DND-41 (cell line): ENCODE measurements around the gene COPS2.

ENCODE experiments used
- EZH2 ChIP-seq: IDR thresholded peaks from 3 replicates; pipeline ENCODE4 v1.6.1; 2012; ENCODE audit warnings: borderline replicate concordance, low read depth, mild to moderate bottlenecking, moderate library complexity, low read length, inconsistent platforms; ENCODE audit not compliant: severe bottlenecking
- TF ChIP-seq, protein P1 (sequence below): IDR thresholded peaks from 2 replicates; pipeline ENCODE4 v1.5.1; 2012; ENCODE audit warnings: borderline replicate concordance, low read length, moderate library complexity, mild to moderate bottlenecking; ENCODE audit not compliant: poor library complexity, severe bottlenecking; ENCODE audit errors: extremely low read depth

DNA sequence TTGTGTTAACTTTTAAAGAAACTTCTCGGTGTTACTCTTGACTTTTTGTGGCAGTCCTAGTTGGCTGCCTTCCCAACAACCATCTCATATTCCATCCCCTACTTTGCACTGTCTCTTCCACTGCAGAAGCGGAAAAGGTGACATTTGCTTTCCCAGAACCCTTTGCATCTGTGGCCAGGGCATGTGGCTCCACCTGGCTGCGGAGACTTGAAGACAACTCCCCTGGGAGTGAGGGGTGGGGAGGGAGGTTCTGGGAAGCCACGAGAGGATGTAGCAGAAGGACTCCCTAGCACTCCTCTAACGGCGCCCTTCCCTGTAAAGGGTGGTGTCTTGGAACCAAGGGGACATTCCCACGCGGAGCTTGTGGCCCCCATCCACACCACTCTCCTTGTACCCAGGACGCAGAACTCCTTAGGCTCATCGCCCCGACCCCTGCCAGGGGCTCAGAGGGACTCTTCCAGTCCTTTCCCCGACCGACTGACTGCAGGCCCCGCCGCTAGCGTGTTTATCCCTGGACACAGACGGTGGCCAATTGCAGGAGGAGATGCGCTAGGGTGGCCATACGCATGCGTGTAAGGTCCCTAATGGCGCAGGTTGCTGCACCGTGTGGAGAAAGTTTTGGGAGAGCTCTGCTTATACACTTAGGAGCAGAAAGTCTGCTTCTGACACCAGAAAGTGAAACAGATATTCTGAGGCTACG, 75.9 kb downstream of the COPS2 start:
- TF ChIP-seq, protein P1, sequence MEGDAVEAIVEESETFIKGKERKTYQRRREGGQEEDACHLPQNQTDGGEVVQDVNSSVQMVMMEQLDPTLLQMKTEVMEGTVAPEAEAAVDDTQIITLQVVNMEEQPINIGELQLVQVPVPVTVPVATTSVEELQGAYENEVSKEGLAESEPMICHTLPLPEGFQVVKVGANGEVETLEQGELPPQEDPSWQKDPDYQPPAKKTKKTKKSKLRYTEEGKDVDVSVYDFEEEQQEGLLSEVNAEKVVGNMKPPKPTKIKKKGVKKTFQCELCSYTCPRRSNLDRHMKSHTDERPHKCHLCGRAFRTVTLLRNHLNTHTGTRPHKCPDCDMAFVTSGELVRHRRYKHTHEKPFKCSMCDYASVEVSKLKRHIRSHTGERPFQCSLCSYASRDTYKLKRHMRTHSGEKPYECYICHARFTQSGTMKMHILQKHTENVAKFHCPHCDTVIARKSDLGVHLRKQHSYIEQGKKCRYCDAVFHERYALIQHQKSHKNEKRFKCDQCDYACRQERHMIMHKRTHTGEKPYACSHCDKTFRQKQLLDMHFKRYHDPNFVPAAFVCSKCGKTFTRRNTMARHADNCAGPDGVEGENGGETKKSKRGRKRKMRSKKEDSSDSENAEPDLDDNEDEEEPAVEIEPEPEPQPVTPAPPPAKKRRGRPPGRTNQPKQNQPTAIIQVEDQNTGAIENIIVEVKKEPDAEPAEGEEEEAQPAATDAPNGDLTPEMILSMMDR, result no peak
- no peak for TF ChIP-seq EZH2
